ENCODE measurements around the gene ADGRA3. TPM values are rescaled to one million over a fixed set of nuclear protein-coding genes. Genes with fewer than 3 reads are reported as not detected.
A peak's percentile ranks its signal among the peaks of the same experiment; 100 is the strongest.
"Not testable (repeated sequence)": the region's sequence is repeated elsewhere in the genome, so short reads cannot be mapped to it uniquely, and the experiment has no call there.

The ADGRA3 gene
- total and polyA plus RNA-seq, 7 donors = 7.4 to 32.1 (median 19.0) TPM

DNA sequence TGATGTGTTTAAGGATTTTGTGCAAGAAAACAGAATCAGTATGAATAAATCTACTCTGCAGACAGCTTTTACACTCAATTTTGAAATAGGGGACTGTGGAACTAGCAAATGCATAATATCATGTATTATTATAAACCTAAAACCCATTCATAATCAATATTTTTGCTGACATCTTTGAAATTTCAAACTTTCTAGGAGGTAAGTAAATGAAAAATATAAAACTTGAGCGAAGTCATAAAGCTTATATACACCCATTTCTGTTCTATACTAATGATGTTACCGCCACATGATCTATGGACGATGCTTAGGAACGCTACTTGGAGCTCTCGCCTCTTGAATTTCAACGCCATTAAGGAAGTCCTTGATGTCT, 38.1 kb downstream of the ADGRA3 start:
- no peaks in the 10 kb centered on the region for H3K27me3 ChIP-seq (ENCODE audit: insufficient read depth in 3 of 3, low read length in 2 of 3)
- peaks cover 30% of the 10 kb centered on the region for H3K4me1 ChIP-seq
- DNase-seq (no peak), ATAC-seq (no peak)
- peak overlapping the region; percentile 46 for H3K27ac ChIP-seq
- TF ChIP-seq, protein P1, sequence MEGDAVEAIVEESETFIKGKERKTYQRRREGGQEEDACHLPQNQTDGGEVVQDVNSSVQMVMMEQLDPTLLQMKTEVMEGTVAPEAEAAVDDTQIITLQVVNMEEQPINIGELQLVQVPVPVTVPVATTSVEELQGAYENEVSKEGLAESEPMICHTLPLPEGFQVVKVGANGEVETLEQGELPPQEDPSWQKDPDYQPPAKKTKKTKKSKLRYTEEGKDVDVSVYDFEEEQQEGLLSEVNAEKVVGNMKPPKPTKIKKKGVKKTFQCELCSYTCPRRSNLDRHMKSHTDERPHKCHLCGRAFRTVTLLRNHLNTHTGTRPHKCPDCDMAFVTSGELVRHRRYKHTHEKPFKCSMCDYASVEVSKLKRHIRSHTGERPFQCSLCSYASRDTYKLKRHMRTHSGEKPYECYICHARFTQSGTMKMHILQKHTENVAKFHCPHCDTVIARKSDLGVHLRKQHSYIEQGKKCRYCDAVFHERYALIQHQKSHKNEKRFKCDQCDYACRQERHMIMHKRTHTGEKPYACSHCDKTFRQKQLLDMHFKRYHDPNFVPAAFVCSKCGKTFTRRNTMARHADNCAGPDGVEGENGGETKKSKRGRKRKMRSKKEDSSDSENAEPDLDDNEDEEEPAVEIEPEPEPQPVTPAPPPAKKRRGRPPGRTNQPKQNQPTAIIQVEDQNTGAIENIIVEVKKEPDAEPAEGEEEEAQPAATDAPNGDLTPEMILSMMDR (IDR thresholded peaks at IDR 0.05) = no peak
- WGBS, 3 donors = 62 to 86% (median 70%) methylated on average over 6 of the region's 6 CpGs
- no peaks in the 10 kb centered on the region for H3K36me3 ChIP-seq (ENCODE audit: insufficient read depth in 1 of 2, low read depth in 1 of 2)
- no peak overlapping the region for H3K4me3 ChIP-seq
- intact Hi-C loops (cut with DNase I) = no loop called here
- no peaks in the 10 kb centered on the region for H3K9me3 ChIP-seq

DNA sequence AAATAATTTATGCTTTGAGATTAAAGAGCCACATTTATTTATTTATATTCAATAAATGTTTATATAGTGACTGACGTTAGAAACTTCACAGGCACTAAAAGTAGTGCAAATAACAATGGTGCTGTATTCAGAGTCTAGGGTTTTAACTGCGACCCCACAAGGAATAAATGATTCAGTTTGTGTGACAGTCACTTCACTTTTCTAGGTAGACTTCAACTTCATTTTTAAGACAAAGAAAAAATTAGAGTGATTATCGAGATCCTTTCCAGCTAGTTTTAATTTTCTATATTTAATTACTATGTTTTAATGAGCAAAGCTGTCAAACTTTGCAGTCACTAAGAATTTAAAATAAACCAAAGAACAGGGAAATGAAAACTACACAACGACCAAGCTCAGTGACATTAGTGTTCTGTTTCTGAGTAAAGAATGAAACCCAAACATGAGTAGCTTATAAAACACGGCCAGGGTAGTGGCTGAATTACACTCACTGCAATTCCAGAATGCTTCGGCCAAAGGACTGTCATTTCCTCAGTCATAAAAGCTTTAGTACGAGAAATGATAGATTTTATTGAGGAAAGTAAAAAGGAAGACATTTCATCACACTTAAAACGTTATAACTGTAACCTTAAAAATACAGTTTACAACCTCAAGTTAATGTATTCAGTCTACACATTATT, 38.6 kb downstream of the ADGRA3 start:
- ATAC-seq (peak in 3 of 4 donors; percentile 41 to 74 (median 44)), DNase-seq (no peak)
- Histone ChIP-seq H3K36me3 (ENCODE audit: insufficient read depth in 1 of 2, low read depth in 1 of 2) (no peaks in the 10 kb centered on the region), H3K4me1 (peaks cover 30% of the 10 kb centered on the region), H3K27me3 (ENCODE audit: insufficient read depth in 3 of 3, low read length in 2 of 3) (no peaks in the 10 kb centered on the region), H3K27ac (peak overlapping the region; percentile 46), H3K9me3 (no peaks in the 10 kb centered on the region), H3K4me3 (peak overlapping the region; percentile 5)
- TF ChIP-seq, protein P1 (IDR thresholded peaks at IDR 0.05) = no peak
- intact Hi-C loops (cut with DNase I) = no loop called here
- WGBS, 3 donors = 40 to 51% (median 44%) methylated on average over 8 of the region's 8 CpGs

DNA sequence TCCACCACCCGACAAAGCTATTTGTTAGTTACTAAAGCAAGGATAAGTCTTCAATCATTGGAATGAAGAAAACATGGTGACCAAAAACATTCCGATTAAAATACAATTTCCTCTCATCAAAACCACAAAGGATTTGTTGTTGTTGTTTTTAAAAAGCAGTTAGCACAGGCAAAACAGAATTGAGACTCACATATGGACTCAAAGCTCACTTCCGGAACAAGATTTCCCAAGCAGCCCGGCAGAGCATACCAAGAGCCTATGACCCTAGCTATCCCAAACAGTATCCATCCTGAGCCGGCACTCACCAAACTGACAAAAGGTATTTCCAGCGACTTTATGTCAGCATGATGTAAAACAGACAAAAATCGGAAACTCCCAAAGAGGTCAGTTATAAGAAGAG, 39.9 kb downstream of the ADGRA3 start:
- no peak for DNase-seq
- TF ChIP-seq, protein P1 (IDR thresholded peaks at IDR 0.05) = no peak
- WGBS, 3 donors = 91 to 95% (median 94%) methylated on average over 7 of the region's 7 CpGs
- Histone ChIP-seq H3K4me3 (no peak overlapping the region), H3K9me3 (no peaks in the 10 kb centered on the region), H3K4me1 (peaks cover 41% of the 10 kb centered on the region), H3K27me3 (ENCODE audit: insufficient read depth in 3 of 3, low read length in 2 of 3) (no peaks in the 10 kb centered on the region), H3K27ac (no peak overlapping the region), H3K36me3 (ENCODE audit: insufficient read depth in 1 of 2, low read depth in 1 of 2) (no peaks in the 10 kb centered on the region)
- ATAC-seq = no peak
- intact Hi-C loops (cut with DNase I) = no loop called here

DNA sequence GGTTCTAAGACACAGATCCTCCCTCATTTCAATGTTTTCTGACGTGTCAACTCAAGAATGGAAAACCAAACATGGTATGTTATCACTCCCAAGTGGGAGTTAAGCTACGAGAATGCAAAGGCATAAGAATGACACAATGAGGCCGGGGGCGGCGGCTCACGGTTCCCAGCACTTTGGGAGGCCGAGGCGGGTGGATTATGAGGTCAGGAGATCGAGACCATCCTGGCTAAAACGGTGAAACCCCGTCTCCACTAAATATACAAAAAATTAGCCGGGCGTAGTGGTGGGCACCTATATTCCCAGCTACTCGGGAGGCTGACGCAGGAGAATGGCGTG, 40.6 kb downstream of the ADGRA3 start:
- peaks cover 43% of the 10 kb centered on the region for H3K4me1 ChIP-seq
- DNase-seq; ATAC-seq; H3K27me3 ChIP-seq (ENCODE audit: insufficient read depth in 3 of 3, low read length in 2 of 3); H3K9me3 ChIP-seq; H3K27ac ChIP-seq; intact Hi-C loops (cut with DNase I); H3K36me3 ChIP-seq (ENCODE audit: insufficient read depth in 1 of 2, low read depth in 1 of 2); H3K4me3 ChIP-seq: not testable (repeated sequence)
- WGBS, 3 donors = 97 to 98% (median 97%) methylated on average over 16 of the region's 16 CpGs

DNA sequence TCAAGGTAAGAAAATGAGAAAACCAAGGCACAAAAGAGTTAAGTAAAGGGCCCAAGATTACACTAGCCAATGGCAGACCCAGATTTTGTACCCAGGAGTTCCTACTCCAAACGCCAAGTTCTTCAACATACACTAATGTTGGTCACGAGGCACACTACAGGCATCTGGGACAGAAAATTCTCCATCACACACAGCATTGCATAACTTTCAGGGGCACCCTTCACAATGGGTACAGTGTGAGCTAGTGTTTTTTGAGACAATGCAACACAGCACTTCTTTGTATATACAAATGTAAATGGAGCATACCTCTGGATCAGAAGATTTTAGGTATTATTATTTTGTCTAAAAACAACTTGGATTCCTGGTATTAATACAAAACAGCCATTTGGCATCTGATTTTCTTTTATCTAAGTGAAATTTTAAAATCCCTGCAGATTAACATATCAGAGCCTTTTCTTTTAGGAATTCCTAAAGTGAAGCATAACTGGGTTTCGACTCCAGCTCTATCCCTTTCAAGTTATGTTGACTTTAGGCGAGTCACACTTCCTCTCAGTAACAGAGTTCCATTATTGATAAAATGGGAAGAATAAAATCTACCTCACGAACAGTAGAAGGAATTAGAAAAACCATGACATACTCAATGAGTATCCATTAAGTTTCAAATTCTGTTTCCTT, 41.1 kb downstream of the ADGRA3 start:
- ATAC-seq (no peak), DNase-seq (no peak)
- Histone ChIP-seq H3K4me3 (no peak overlapping the region), H3K27ac (no peak overlapping the region), H3K4me1 (peaks cover 46% of the 10 kb centered on the region), H3K36me3 (ENCODE audit: insufficient read depth in 1 of 2, low read depth in 1 of 2) (no peaks in the 10 kb centered on the region), H3K27me3 (ENCODE audit: insufficient read depth in 3 of 3, low read length in 2 of 3) (no peaks in the 10 kb centered on the region), H3K9me3 (no peaks in the 10 kb centered on the region)
- WGBS, 3 donors = 79 to 87% (median 85%) methylated on average over 5 of the region's 5 CpGs
- intact Hi-C loops (cut with DNase I) = loop anchor here in 1 of 2 donors (5.0 kb wide), 1 partner anchor 38 kb away; no protein-coding TSS in a partner anchor
- TF ChIP-seq, protein P1 (IDR thresholded peaks at IDR 0.05) = no peak

Data from psoas muscle (tissue), 8 donors.